Limb (tissue), 2 donors: ENCODE data around the gene ATP5F1D.
"Not testable (repeated sequence)": the region's sequence is repeated elsewhere in the genome, so short reads cannot be mapped to it uniquely, and the experiment has no call there.

Experiments used
- DNase-seq, 2 donors: peaks; one replicate each; pipeline ENCODE4 v3.0.0-alpha.2; 2016; ENCODE audit errors: extremely low spot score in 2 of 2

Gene ATP5F1D

DNA sequence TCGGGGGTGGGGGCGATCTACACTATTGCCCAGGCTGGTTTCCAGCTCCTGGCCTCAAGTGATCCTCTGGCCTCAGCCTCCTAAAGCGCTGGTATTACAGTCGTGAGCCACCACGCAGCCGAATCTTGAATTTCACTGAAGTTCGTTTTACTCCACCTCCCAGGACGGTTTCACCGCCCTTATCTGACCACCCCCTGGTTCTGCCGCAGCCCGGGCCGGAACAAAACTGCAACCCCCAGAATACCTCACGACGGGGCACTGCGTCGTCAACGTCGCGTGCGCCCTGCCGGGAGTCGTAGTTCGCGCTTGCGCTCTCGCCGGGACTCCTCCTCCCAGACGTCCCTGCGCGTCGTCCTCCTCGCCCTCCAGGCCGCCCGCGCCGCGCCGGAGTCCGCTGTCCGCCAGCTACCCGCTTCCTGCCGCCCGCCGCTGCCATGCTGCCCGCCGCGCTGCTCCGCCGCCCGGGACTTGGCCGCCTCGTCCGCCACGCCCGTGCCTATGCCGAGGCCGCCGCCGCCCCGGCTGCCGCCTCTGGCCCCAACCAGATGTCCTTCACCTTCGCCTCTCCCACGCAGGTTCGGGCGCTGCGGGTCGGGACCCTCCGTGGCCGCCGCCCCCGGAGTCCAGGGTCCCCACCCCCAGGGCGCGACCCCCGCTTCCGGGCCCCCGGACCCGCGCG is at the start of gene ATP5F1D:
TSS of gene ATP5F1D (plus strand) at position 335 of the 679 bp plus-strand sequence. CDS start at position 435, 100 bp downstream.
- DNase-seq = peak; percentile 92 to 96

GRCh38 chr19:1199531-1199930 is 42.0 kb upstream of the ATP5F1D start:
- DNase-seq = no peak

DNA sequence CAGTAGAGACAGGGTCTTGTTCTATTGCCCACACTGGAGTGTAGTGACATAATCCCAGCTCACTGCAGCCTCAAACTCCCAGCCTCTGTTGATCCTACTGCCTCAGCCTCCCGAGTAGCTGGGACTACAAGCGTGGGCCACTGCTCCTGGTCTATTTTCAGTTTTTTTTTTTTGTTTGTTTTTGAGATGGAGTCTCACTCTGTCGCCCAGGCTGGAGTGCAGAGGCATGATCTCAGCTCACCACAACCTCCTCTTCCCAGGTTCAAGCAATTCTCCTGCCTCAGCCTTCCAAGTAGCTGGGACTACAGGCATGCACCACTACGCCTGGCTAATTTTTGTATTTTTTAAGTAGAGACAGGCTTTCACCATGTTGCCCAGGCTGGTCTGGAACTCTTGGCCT is 40.9 kb upstream of the ATP5F1D start:
- not testable (repeated sequence) for DNase-seq

GRCh38 chr19:1205114-1206099 is 36.1 kb upstream of the ATP5F1D start, which contains the start of gene STK11:
Gene STK11 (plus strand): TSS chr19:1205778. CDS start chr19:1206914, 1,136 bp downstream.
- peak; percentile 97 to 100 for DNase-seq

GRCh38 chr19:1206150-1206863 is 35.2 kb upstream of the ATP5F1D start:
- peak in 1 of 2 donors; percentile 51 for DNase-seq

DNA sequence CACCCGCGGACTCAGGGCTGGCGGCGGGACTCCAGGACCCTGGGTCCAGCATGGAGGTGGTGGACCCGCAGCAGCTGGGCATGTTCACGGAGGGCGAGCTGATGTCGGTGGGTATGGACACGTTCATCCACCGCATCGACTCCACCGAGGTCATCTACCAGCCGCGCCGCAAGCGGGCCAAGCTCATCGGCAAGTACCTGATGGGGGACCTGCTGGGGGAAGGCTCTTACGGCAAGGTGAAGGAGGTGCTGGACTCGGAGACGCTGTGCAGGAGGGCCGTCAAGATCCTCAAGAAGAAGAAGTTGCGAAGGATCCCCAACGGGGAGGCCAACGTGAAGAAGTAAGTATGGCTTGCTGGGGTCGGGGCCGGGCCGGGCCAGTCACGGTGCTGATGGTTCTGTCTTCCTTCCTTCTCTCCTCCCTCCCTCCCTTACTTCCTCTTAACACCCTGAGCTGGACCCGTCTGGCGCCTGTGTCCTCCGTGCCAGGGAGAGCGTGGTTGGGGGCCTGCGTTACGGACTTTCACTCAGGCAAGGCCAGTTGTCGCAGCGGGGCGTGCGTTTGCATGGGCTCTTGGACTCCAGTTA is 34.6 kb upstream of the ATP5F1D start:
- DNase-seq = peak in 1 of 2 donors; percentile 50

DNA sequence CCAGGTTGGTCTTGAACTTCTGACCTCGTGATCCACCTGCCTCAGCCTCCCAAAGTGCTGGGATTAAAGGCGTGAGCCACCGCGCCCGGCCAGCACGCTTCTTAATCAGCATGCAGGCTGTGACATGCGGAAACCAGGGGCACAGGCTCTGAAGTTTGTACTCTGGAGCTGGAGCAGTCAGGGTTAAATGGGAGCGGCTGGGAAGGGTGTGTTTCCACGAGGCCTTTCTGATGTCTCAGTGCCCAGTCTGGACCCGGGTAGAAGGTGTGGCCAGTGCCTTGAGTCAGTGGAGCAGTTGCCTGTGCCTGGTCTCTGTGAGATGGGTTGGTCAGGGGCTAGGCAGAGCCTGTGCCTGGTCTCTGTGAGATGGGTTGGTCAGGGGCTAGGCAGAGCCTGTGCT is 32.7 kb upstream of the ATP5F1D start:
- not testable (repeated sequence) for DNase-seq

GRCh38 chr19:1210227-1210538 is 31.4 kb upstream of the ATP5F1D start:
- DNase-seq = no peak

DNA sequence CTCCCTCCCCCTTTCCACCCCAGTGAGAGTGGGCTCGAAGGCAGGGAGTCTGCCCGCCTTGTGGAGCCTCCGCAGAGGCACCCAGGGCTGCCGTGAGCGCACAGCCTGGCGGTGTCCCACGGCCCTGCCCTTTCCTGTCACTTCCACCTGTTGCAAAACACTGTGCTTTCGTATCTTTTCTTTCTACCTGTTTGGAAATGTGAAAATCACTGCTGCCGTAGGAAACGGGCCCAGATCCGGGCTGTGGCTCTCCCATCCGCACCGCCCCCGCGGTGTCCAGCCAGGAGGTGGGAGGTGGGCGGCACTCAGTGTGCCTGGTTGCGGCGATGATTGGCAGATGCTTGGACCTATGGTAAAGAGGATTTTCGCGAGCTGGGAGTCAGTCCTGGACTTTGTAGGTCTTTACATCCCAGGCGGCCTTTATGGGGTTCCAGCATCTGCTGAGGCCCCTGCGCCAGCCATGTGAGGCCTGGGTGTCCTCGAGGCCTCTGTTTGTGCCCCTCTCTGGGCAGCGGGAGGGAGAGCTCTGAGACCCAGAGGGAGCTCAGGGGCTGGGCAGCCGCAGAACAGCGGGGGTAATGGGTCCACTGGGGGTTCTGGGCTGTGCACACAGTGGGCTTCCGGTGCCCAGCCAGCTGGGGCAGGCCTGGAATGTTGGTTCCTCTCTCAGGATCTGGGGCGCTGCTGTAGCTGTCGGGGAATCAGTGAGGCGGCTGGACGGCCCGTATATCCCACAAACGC is 29.9 kb upstream of the ATP5F1D start:
- DNase-seq = no peak

DNA sequence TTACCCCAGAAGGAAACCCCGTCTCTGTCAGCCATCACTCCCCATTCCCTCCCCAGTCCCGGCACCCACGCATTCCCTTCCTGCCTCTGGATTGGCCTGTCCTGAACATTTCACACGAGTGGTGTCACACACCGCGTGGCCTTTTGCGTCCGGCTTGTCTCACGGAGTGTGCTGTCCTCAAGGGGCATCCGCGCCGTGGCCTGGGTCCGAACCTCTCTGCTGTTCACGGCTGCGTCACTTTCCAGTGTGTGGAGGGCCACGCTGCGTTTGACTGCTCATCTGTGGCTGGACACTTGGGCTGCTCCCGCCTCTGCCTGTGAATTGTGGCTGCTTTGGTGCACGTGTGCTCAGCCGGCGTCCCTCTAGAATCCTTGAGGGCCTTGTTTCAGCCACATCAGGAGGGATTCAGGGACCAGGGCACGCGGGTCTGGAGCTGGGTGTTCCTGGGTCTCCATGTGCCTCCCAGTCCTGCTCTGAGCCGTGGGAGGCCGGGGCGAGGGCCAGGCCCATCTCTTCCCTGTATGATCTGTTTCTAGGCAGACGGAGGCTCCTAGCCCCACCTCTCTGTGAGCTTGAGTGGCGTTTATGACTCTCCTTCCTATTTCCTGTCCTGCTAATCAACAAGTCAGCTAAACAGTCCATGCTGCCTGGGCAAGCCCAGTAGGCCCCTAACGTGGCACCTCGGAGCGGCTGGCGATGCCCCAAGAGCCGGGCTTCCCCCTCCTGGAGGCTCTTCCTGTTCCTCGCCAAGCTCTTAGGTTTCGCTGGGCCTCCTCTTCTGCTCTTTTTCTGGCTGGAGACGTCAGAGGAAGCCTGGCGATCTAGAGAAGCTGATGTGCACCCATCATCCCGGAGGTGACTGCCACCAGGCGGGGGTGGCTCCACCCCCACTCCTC is 27.9 kb upstream of the ATP5F1D start:
- DNase-seq = peak in 1 of 2 donors; percentile 13

GRCh38 chr19:1214299-1214861 is 27.2 kb upstream of the ATP5F1D start:
- DNase-seq = no peak

DNA sequence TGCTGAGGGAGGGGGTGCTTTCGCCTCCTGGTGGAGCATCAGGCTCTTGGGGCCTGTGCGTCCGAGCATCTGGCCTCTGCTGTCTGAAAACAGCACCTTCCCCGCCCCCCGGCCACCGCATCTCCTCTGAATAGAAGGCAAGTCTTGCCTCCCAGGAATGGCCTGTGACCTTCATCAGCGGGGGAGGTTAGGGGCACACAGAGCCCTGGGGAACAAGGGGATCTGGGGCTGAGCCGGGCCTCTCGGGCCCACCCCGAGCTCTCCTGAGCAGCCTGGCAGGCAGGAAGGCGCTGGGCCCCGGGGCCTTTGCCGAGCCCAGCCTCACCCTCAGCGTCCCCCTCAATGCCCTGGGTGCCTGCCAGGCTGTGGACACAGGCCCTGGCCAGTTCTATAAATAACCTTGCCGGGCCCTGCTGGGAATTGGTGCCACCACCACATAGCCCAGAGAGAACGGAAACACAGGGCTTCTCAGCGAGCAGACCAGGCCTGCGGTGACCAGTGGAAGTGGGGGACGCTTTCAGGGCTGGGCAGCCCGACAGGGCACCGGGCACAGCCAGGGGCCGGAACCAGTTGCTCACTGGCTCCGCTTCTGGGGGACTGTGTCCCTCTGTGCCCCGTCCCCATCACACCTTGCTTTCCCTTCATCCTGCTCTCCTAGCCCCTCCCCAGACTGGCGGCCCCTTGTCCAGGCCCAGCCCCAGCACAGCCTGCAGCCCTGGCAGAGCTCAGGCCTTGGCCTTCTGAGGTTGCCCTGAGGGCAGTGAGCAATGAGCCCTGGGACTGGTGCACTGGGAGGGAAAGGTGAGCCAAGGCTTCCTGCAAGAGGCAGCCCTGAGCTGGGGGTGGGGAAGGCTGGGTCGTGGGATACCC is 26.5 kb upstream of the ATP5F1D start:
- DNase-seq = no peak

GRCh38 chr19:1216756-1217155 is 24.8 kb upstream of the ATP5F1D start:
- DNase-seq = no peak

GRCh38 chr19:1217366-1217765 is 24.2 kb upstream of the ATP5F1D start:
- peak in 1 of 2 donors; percentile 27 for DNase-seq

DNA sequence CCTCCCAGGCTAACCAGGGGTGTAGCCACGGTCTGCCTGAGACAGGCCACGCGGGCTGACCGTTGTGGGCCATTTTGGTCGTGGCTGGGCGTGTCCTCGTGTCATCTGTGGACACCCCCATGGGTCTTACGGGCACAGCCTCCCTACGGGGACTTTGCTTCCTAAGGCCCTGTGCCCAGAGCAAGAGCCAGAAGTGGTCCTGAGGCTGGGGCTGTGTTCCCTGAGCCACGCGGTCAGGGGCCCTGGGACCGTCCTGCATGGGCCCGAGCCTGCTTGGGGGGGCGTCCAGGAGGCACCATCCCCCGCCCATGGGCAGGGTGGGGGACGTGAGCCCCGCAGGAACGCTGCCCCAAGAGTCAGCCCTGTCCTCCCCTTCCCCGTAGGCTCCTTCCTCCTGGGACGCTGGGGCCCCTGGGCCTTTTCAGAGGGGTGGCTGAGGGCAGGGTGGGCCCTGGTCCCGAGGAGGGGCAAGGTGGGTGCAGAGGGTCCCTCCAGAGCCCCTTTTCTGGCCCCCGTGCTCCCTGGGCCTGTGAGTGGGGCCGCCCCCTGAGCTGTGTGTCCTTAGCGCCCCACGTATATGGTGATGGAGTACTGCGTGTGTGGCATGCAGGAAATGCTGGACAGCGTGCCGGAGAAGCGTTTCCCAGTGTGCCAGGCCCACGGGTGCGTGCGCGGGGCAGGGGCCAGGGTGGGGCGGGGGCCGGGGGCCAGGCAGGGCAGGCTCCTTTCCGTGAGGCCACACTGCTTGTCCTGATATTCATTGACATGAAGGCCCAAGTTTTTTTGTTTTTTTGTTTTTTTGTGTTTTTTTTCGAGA is 22.6 kb upstream of the ATP5F1D start:
- DNase-seq = no peak

- DNase-seq = no peak
Measured at GRCh38 chr19:1219786-1220476, 21.6 kb upstream of the ATP5F1D start.

DNA sequence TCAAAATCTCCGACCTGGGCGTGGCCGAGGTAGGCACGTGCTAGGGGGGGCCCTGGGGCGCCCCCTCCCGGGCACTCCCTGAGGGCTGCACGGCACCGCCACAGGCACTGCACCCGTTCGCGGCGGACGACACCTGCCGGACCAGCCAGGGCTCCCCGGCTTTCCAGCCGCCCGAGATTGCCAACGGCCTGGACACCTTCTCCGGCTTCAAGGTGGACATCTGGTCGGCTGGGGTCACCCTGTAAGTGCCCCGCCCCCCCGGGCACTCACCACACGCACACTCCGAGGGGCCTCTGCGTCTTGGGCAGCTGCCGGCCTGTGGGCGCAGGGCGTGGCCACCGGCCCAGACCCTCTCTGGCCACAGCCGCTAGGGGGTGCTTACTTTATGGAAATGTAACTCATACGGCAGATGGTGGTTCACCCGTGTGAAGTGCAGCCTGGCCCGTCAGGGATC is 21.0 kb upstream of the ATP5F1D start:
- DNase-seq = no peak
